Measurements from ENCODE around the gene PPARG. TPM values are rescaled to one million over a fixed set of nuclear protein-coding genes. Genes with fewer than 3 reads are reported as not detected.
A peak's percentile ranks its signal among the peaks of the same experiment; 100 is the strongest.

Gene PPARG
- total RNA-seq, 1 donor from 2014 or later: 28.5 TPM

DNA sequence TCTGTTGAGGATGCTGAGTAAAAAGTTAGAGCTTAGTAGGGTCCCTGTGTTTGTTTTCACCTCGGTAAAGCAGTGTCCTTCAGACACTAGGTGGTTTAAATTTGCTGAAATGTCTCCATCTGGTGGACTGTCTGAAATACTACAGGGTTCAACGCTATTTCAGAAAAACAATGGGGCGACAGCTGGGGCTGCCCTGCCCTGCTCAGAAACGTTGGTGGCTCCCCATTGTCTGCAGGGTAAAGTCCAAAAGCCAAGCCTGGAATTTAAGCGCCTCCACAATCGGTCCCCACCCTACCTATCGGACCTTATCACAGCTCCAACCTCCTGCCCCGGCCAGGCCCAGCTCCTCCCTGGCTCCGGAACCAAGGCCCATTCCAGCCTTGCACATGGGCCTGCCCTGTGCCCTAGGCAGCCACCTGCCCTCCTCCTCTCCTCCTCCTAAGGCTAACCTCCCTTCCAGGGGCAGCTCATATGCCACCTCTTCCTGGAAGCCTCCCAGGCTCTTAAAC lies 191.1 kb downstream of the PPARG start:
- H3K4me1 ChIP-seq: peaks cover 28% of the 10 kb centered on the region
- H3K27me3 ChIP-seq: no peaks in the 10 kb centered on the region
- no peak overlapping the region for H3K4me3 ChIP-seq
- no peak overlapping the region for H3K27ac ChIP-seq
- no peak for TF ChIP-seq POLR2A (IDR thresholded peaks at IDR 0.05)
- peak in 1 of 2 donors; percentile 17 for TF ChIP-seq POLR2AphosphoS5 (IDR thresholded peaks at IDR 0.05; ENCODE audit: insufficient read depth in 1 of 2, low read depth in 1 of 2)
- TF ChIP-seq, protein P1, sequence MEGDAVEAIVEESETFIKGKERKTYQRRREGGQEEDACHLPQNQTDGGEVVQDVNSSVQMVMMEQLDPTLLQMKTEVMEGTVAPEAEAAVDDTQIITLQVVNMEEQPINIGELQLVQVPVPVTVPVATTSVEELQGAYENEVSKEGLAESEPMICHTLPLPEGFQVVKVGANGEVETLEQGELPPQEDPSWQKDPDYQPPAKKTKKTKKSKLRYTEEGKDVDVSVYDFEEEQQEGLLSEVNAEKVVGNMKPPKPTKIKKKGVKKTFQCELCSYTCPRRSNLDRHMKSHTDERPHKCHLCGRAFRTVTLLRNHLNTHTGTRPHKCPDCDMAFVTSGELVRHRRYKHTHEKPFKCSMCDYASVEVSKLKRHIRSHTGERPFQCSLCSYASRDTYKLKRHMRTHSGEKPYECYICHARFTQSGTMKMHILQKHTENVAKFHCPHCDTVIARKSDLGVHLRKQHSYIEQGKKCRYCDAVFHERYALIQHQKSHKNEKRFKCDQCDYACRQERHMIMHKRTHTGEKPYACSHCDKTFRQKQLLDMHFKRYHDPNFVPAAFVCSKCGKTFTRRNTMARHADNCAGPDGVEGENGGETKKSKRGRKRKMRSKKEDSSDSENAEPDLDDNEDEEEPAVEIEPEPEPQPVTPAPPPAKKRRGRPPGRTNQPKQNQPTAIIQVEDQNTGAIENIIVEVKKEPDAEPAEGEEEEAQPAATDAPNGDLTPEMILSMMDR (IDR thresholded peaks at IDR 0.05): peak; percentile 75 to 86 (median 84)
- H3K9me3 ChIP-seq: no peaks in the 10 kb centered on the region
- intact Hi-C loops (cut with DNase I): loop anchor here (2.0 kb wide), 1 partner anchor 345 kb away; no protein-coding TSS in a partner anchor
- no peak for DNase-seq (ENCODE audit: extremely low spot score in 2 of 2)
- no peaks in the 10 kb centered on the region for H3K36me3 ChIP-seq

- no peak for DNase-seq (ENCODE audit: extremely low spot score in 2 of 2)
- no peaks in the 10 kb centered on the region for H3K36me3 ChIP-seq
- intact Hi-C loops (cut with DNase I): no loop called here
- no peaks in the 10 kb centered on the region for H3K9me3 ChIP-seq
- H3K27ac ChIP-seq: peak overlapping the region; percentile 62
- TF ChIP-seq POLR2AphosphoS5 (IDR thresholded peaks at IDR 0.05; ENCODE audit: insufficient read depth in 1 of 2, low read depth in 1 of 2) (no peak), POLR2A (IDR thresholded peaks at IDR 0.05) (no peak)
- TF ChIP-seq, protein P1 (IDR thresholded peaks at IDR 0.05): no peak
- no peaks in the 10 kb centered on the region for H3K27me3 ChIP-seq
- H3K4me1 ChIP-seq: peaks cover 34% of the 10 kb centered on the region
- peak overlapping the region; percentile 65 to 86 for H3K4me3 ChIP-seq
Measured at GRCh38 chr3:12483410-12483809, 194.5 kb downstream of the PPARG start.

GRCh38 chr3:12483872-12484197 lies 195.0 kb downstream of the PPARG start:
- Histone ChIP-seq H3K9me3 (no peaks in the 10 kb centered on the region), H3K4me1 (peaks cover 34% of the 10 kb centered on the region), H3K4me3 (peak overlapping the region; percentile 65 to 86), H3K36me3 (no peaks in the 10 kb centered on the region), H3K27ac (peak overlapping the region; percentile 62), H3K27me3 (no peaks in the 10 kb centered on the region)
- intact Hi-C loops (cut with DNase I): no loop called here
- TF ChIP-seq POLR2AphosphoS5 (IDR thresholded peaks at IDR 0.05; ENCODE audit: insufficient read depth in 1 of 2, low read depth in 1 of 2): no peak
- TF ChIP-seq POLR2A (IDR thresholded peaks at IDR 0.05): no peak
- TF ChIP-seq, protein P1 (IDR thresholded peaks at IDR 0.05): no peak
- no peak for DNase-seq (ENCODE audit: extremely low spot score in 2 of 2)

Small RNA genes lying within 50 kb of the gene (small RNA-seq; reads per million reads assigned to genes)
- gene AC091492.1: not detected

Other genes starting within 250 kb of the PPARG start
- 35.1 TPM for gene TIMP4, start 130.2 kb upstream of the PPARG start, total RNA-seq
- gene TSEN2, start 195.4 kb downstream of the PPARG start, total RNA-seq: 16.0 TPM

Data from vagina (tissue), 2 donors.